ENCODE results near the gene CCDC136.

DNA sequence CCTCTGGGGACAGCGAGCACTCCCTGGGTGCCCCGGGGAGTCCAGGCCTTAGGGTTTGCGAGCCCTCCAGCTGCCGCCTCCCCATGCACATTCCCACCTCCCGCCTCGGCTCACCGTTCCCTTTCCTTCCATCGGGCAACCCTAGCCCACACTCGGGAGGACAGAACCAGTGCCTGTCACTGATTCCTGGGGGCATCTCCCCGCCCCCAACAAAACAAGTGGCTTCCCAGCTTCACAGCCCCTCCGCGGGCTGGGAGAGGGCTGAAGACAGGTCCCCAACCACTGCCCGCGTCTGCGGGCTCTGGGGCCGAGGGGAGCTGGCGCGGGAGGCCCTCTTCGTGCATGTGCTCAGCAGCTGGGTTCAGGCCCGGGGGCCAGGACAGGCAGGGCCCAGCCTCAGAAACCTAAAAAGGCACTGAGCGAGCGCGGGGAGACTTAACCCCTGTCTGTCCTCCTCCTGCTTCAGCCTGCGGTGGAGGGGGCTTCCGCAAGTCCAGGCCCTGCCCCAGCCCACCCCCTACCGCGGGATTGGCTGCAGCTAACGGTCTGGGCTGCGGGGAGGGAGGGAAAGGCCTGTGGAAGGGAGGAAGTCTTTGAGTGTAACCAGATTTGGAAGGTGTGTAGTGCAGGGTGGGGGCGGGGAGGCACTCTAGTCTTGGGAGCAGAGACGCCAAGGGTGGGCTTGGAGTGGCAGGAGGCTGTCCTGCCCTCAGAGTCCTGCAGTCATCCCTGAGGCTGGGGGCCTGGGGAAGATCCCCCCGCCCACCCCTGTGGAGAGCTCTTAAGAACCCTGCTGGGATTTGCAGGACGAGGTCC, 39.6 kb downstream of the CCDC136 start:
- TF ChIP-seq, protein P1, sequence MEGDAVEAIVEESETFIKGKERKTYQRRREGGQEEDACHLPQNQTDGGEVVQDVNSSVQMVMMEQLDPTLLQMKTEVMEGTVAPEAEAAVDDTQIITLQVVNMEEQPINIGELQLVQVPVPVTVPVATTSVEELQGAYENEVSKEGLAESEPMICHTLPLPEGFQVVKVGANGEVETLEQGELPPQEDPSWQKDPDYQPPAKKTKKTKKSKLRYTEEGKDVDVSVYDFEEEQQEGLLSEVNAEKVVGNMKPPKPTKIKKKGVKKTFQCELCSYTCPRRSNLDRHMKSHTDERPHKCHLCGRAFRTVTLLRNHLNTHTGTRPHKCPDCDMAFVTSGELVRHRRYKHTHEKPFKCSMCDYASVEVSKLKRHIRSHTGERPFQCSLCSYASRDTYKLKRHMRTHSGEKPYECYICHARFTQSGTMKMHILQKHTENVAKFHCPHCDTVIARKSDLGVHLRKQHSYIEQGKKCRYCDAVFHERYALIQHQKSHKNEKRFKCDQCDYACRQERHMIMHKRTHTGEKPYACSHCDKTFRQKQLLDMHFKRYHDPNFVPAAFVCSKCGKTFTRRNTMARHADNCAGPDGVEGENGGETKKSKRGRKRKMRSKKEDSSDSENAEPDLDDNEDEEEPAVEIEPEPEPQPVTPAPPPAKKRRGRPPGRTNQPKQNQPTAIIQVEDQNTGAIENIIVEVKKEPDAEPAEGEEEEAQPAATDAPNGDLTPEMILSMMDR (IDR thresholded peaks at IDR 0.05), result no peak
- TF ChIP-seq EP300 (IDR thresholded peaks at IDR 0.05) (no peak), POLR2A (IDR thresholded peaks at IDR 0.05) (no peak)

All from tibial nerve (tissue), 4 donors.